ENCODE measurements around the gene GP9. TPM values are rescaled to one million over a fixed set of nuclear protein-coding genes. Genes with fewer than 3 reads are reported as not detected.

GP9 gene
- total and polyA plus RNA-seq, 8 donors = not detected

- Histone ChIP-seq H3K36me3 (no peaks in the 10 kb centered on the region), H3K4me1 (peaks cover 22 to 46% (median 34%) of the 10 kb centered on the region in 4 donors), H3K27ac (peak overlapping the region in 2 of 5 donors; percentile 60 to 68), H3K9me3 (no peaks in the 10 kb centered on the region), H3K27me3 (no peaks in the 10 kb centered on the region), H3K4me3 (no peak overlapping the region)
- DNase-seq = no peak
- intact Hi-C loops (cut with DNase I; ENCODE audit: low total_unique reads) = no loop called here
- WGBS, 5 donors = 70 to 82% (median 79%) methylated on average over 9 to 11 of the region's 11 CpGs
- TF ChIP-seq CTCF (IDR thresholded peaks at IDR 0.05) (no peak), POLR2A (IDR thresholded peaks at IDR 0.05) (no peak), POLR2AphosphoS5 (IDR thresholded peaks at IDR 0.05) (no peak), EP300 (IDR thresholded peaks at IDR 0.05) (no peak)
These were observed 1.1 kb upstream of the GP9 start for GRCh38 chr3:129059311-129059958.

GRCh38 chr3:129061023-129061887, 676 bp downstream of the GP9 start:
- Histone ChIP-seq H3K36me3 (no peaks in the 10 kb centered on the region), H3K27ac (no peak overlapping the region), H3K4me3 (no peak overlapping the region), H3K4me1 (peaks cover 10 to 27% (median 21%) of the 10 kb centered on the region in 4 donors), H3K9me3 (no peaks in the 10 kb centered on the region), H3K27me3 (no peaks in the 10 kb centered on the region)
- 86 to 93% (median 92%) methylated on average over 9 to 19 of the region's 19 CpGs for WGBS, 5 donors
- no peak for DNase-seq
- TF ChIP-seq EP300 (IDR thresholded peaks at IDR 0.05) = no peak
- no peak for TF ChIP-seq POLR2AphosphoS5 (IDR thresholded peaks at IDR 0.05)
- TF ChIP-seq POLR2A (IDR thresholded peaks at IDR 0.05) = no peak
- TF ChIP-seq CTCF (IDR thresholded peaks at IDR 0.05) = no peak
- intact Hi-C loops (cut with DNase I; ENCODE audit: low total_unique reads) = no loop called here

- WGBS, 5 donors = 80 to 89% (median 86%) methylated on average over 11 to 32 of the region's 32 CpGs
- peaks cover 10 to 20% (median 17%) of the 10 kb centered on the region in 4 donors for H3K4me1 ChIP-seq
- no peaks in the 10 kb centered on the region for H3K9me3 ChIP-seq
- intact Hi-C loops (cut with DNase I; ENCODE audit: low total_unique reads) = no loop called here
- DNase-seq = no peak
- no peak for TF ChIP-seq EP300 (IDR thresholded peaks at IDR 0.05)
- no peak for TF ChIP-seq POLR2A (IDR thresholded peaks at IDR 0.05)
- no peak for TF ChIP-seq CTCF (IDR thresholded peaks at IDR 0.05)
- no peak for TF ChIP-seq POLR2AphosphoS5 (IDR thresholded peaks at IDR 0.05)
- no peaks in the 10 kb centered on the region for H3K36me3 ChIP-seq
- H3K27ac ChIP-seq = peak overlapping the region in 1 of 5 donors; percentile 37
- no peaks in the 10 kb centered on the region for H3K27me3 ChIP-seq
- no peak overlapping the region for H3K4me3 ChIP-seq
These were observed 1.6 kb downstream of the GP9 start for GRCh38 chr3:129061888-129062834.
